ENCODE data around the gene OXLD1. TPM values are rescaled to one million over a fixed set of nuclear protein-coding genes. Genes with fewer than 3 reads are reported as not detected.

The OXLD1 gene
- total RNA-seq, 6 donors from 2014 or later: 32.2 to 46.7 (median 38.5) TPM

DNA sequence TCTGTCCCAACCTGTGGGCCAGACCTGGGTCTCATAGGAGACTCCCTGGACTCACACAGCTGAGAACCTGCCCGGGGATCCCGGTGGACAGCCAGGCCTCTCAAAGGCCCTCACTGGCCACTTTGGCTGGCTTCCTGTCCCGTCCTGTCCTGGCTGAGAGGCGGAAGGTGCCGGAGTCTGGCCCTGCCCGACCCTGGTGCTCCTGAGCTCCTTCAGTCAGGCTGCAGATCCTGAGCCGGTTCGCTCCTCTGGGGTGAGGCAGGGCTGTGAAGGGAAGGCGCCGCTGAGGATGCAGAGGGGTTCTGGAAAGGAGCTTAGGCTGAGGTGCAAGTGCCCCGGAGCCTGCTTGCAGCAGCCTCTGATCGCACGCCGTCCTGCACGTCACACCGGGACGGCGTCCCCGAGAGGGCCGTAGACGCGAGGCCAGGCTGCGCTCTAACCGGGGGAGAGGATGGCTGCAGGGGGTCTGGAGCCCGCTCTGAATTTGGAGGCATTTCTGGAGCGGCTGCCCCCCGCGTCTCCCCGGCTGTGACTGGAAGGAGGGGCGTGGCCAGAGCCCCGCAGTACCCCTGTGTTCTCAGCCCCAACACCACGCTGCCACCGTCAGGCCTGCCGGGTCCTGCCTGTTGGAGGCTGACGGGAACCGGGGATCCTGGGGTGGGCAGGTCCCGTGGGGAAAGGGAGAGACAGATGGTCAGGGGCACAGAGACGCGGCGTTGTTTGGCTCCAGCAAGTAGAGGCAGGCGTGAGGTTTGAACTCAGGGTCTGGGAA, 21.6 kb upstream of the OXLD1 start:
- Histone ChIP-seq H3K4me3 (no peak overlapping the region), H3K9me3 (no peaks in the 10 kb centered on the region), H3K36me3 (peaks cover 31 to 77% (median 72%) of the 10 kb centered on the region in 4 donors), H3K27ac (no peak overlapping the region), H3K27me3 (no peaks in the 10 kb centered on the region), H3K4me1 (peaks cover 15 to 25% (median 19%) of the 10 kb centered on the region in 4 donors)
- WGBS, 2 donors: 94% methylated on average over 35 to 38 of the region's 41 CpGs
- ATAC-seq (ENCODE audit: low FRiP score in 2 of 2) (no peak), DNase-seq (peak in 1 of 2 donors; percentile 67)
- TF ChIP-seq POLR2A (IDR thresholded peaks at IDR 0.05): no peak
- TF ChIP-seq POLR2AphosphoS5 (IDR thresholded peaks at IDR 0.05): no peak
- TF ChIP-seq, protein P1, sequence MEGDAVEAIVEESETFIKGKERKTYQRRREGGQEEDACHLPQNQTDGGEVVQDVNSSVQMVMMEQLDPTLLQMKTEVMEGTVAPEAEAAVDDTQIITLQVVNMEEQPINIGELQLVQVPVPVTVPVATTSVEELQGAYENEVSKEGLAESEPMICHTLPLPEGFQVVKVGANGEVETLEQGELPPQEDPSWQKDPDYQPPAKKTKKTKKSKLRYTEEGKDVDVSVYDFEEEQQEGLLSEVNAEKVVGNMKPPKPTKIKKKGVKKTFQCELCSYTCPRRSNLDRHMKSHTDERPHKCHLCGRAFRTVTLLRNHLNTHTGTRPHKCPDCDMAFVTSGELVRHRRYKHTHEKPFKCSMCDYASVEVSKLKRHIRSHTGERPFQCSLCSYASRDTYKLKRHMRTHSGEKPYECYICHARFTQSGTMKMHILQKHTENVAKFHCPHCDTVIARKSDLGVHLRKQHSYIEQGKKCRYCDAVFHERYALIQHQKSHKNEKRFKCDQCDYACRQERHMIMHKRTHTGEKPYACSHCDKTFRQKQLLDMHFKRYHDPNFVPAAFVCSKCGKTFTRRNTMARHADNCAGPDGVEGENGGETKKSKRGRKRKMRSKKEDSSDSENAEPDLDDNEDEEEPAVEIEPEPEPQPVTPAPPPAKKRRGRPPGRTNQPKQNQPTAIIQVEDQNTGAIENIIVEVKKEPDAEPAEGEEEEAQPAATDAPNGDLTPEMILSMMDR (IDR thresholded peaks at IDR 0.05): no peak
- TF ChIP-seq EP300 (IDR thresholded peaks at IDR 0.05): no peak

DNA sequence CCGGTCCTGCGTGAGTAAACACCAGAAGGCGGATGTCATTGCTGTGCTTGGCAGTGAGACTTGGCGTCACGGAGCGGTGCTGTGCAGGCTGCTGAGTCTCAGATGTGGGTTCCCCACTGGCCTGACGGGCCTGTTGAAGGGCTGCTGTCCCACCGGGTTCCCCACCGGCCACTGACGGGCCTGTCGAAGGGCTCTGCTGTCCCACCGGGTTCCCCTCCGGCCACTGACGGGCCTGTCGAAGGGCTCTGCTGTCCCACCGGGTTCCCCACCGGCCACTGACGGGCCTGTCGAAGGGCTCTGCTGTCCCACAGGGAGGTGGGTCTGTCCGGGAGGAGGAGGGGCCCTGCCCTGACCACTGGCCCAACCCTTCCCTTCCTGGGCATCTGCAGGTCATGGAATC, 20.2 kb upstream of the OXLD1 start:
- H3K4me1 ChIP-seq: peaks cover 22 to 38% (median 28%) of the 10 kb centered on the region in 4 donors
- H3K27me3 ChIP-seq: no peaks in the 10 kb centered on the region
- H3K9me3 ChIP-seq: no peaks in the 10 kb centered on the region
- H3K36me3 ChIP-seq: peaks cover 23 to 67% (median 59%) of the 10 kb centered on the region in 4 donors
- WGBS, 2 donors: 90 to 94% methylated on average over 9 to 18 of the region's 20 CpGs
- DNase-seq: peak in 1 of 2 donors; percentile 58
- no peak for ATAC-seq (ENCODE audit: low FRiP score in 2 of 2)
- no peak for TF ChIP-seq POLR2A (IDR thresholded peaks at IDR 0.05)
- TF ChIP-seq, protein P1 (IDR thresholded peaks at IDR 0.05): no peak
- TF ChIP-seq POLR2AphosphoS5 (IDR thresholded peaks at IDR 0.05): no peak
- no peak for TF ChIP-seq EP300 (IDR thresholded peaks at IDR 0.05)
- no peak overlapping the region for H3K4me3 ChIP-seq
- no peak overlapping the region for H3K27ac ChIP-seq

DNA sequence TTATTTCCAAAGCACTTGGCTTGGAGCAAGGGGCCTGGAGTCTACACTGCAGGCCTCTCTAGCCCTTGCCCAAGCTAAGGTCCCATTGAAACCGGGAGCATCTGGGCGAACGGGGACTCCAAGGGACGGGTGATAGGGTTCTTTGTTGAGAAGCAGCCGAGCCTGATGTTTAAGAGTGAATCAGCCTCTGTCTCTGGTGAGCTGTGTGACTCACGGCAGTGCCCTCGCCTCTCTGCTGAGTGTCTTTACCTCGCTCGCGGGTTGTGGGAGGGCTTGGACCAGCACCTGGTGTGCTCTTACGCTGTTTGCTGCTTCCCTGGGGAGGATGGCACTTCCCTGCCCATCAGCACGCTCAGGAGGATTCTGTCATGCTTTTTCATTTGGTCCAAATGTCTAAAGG, 18.7 kb upstream of the OXLD1 start:
- Histone ChIP-seq H3K27ac (peak overlapping the region in 3 of 4 donors; percentile 82 to 93 (median 91)), H3K4me1 (peaks cover 22 to 38% (median 28%) of the 10 kb centered on the region in 4 donors), H3K4me3 (peak overlapping the region; percentile 7 to 100 (median 90)), H3K9me3 (no peaks in the 10 kb centered on the region), H3K27me3 (no peaks in the 10 kb centered on the region), H3K36me3 (peaks cover 18 to 60% (median 44%) of the 10 kb centered on the region in 4 donors)
- no peak for TF ChIP-seq POLR2AphosphoS5 (IDR thresholded peaks at IDR 0.05)
- TF ChIP-seq, protein P1 (IDR thresholded peaks at IDR 0.05): no peak
- TF ChIP-seq POLR2A (IDR thresholded peaks at IDR 0.05): no peak
- TF ChIP-seq EP300 (IDR thresholded peaks at IDR 0.05): no peak
- DNase-seq (no peak), ATAC-seq (ENCODE audit: low FRiP score in 2 of 2) (no peak)
- 77 to 92% methylated on average over 8 to 11 of the region's 12 CpGs for WGBS, 2 donors

DNA sequence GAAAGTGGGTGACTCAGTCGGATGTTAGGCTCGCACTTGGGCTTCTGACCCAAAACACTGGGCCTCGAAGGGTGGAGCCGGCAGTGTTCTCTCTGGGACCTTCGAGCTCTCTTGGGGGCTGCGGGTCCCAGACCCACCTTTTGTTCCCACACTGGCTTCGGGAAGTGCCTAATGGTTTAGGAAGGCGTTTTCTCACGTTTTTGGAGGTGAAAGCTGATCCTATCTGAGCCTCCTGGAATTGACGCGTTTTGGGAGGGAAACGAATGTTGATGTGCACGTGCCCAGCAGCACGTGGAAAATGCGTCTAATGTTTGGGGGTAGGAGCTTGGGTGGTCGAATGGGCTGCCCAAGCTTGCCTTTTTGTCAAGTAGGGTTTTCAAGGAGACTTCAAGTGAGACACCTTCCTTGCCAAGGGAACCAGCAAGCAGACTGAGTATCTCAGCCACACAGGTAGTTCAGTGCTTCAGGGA, 18.1 kb upstream of the OXLD1 start:
- TF ChIP-seq POLR2A (IDR thresholded peaks at IDR 0.05) (no peak), EP300 (IDR thresholded peaks at IDR 0.05) (no peak), POLR2AphosphoS5 (IDR thresholded peaks at IDR 0.05) (no peak)
- TF ChIP-seq, protein P1 (IDR thresholded peaks at IDR 0.05): no peak
- Histone ChIP-seq H3K4me3 (peak overlapping the region; percentile 85 to 100 (median 90)), H3K36me3 (peaks cover 18 to 53% (median 37%) of the 10 kb centered on the region in 4 donors), H3K27me3 (no peaks in the 10 kb centered on the region), H3K27ac (peak overlapping the region; percentile 82 to 93 (median 88)), H3K4me1 (peaks cover 22 to 38% (median 28%) of the 10 kb centered on the region in 4 donors), H3K9me3 (no peaks in the 10 kb centered on the region)
- no peak for DNase-seq
- 0 to 2% methylated on average over 7 to 16 of the region's 16 CpGs for WGBS, 2 donors
- peak in 1 of 2 donors; percentile 70 for ATAC-seq (ENCODE audit: low FRiP score in 2 of 2)
